ENCODE results near the gene PPARA.

Gene PPARA

GRCh38 chr22:46202897-46203600 is 52.7 kb downstream of the PPARA start:
- H3F3A ChIP-seq (ENCODE audit: insufficient read depth, low read length) = no peaks in the 10 kb centered on the region
- no peak overlapping the region for H2AFZ ChIP-seq (ENCODE audit: low read length)
- H3K36me3 ChIP-seq (ENCODE audit: insufficient read depth, low read length) = peaks cover 18% of the 10 kb centered on the region
- TF ChIP-seq CTCF (IDR thresholded peaks at IDR 0.05; ENCODE audit: low read length) (no peak), EZH2 (IDR thresholded peaks at IDR 0.05; ENCODE audit: borderline replicate concordance, low read length) (no peak)
- H3K4me1 ChIP-seq (ENCODE audit: insufficient read depth, low read length, severe bottlenecking) = no peaks in the 10 kb centered on the region
- no peak overlapping the region for H3K4me2 ChIP-seq (ENCODE audit: low read length)
- H3K4me3 ChIP-seq (ENCODE audit: low read depth, low read length, poor library complexity, severe bottlenecking) = no peak overlapping the region
- H3K27me3 ChIP-seq (ENCODE audit: insufficient read depth, low read length) = no peaks in the 10 kb centered on the region
- H3K27ac ChIP-seq (ENCODE audit: low read depth, low read length, poor library complexity, severe bottlenecking) = no peak overlapping the region
- no peaks in the 10 kb centered on the region for H3K9me2 ChIP-seq (ENCODE audit: low read depth, low read length)
- H4K20me1 ChIP-seq (ENCODE audit: insufficient read depth, low read length) = no peaks in the 10 kb centered on the region
- H3K79me2 ChIP-seq (ENCODE audit: insufficient read depth, low read length) = no peaks in the 10 kb centered on the region
- no peak overlapping the region for H3K9ac ChIP-seq (ENCODE audit: low read length)
- peaks cover 5% of the 10 kb centered on the region; the same call in 1 of the 2 replicates for H3K9me3 ChIP-seq (ENCODE audit: low read length)

DNA sequence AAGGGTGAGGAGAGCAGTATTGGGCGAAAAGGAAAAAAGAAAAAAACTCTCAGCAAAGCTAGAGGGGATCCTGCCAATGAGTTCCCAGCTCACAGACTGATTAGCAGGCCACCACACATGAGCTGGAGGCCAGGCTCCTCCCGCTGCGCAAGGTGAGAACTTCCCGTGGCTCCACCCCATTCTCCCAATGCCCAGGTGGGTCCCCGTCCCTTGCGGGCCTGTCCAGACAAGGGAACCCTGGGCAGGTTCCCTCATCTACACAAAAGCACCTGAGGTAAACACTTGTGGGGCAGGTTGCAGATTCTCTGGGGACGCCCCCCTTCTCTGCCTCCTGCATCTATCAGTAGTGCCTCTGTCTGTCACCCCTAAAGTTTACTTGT is 53.3 kb downstream of the PPARA start:
- no peak overlapping the region for H3K4me2 ChIP-seq (ENCODE audit: low read length)

GRCh38 chr22:46209262-46209661 is 58.9 kb downstream of the PPARA start:
- Histone ChIP-seq H2AFZ (ENCODE audit: low read length) (no peak overlapping the region), H3K27me3 (ENCODE audit: insufficient read depth, low read length) (no peaks in the 10 kb centered on the region), H3K27ac (ENCODE audit: low read depth, low read length, poor library complexity, severe bottlenecking) (no peak overlapping the region), H3F3A (ENCODE audit: insufficient read depth, low read length) (no peaks in the 10 kb centered on the region), H3K9me2 (ENCODE audit: low read depth, low read length) (no peaks in the 10 kb centered on the region), H3K9me3 (ENCODE audit: low read length) (peaks cover 6% of the 10 kb centered on the region), H4K20me1 (ENCODE audit: insufficient read depth, low read length) (no peaks in the 10 kb centered on the region), H3K9ac (ENCODE audit: low read length) (no peak overlapping the region), H3K4me2 (ENCODE audit: low read length) (no peak overlapping the region), H3K36me3 (ENCODE audit: insufficient read depth, low read length) (peaks cover 16% of the 10 kb centered on the region), H3K4me3 (ENCODE audit: low read depth, low read length, poor library complexity, severe bottlenecking) (no peak overlapping the region), H3K79me2 (ENCODE audit: insufficient read depth, low read length) (no peaks in the 10 kb centered on the region), H3K4me1 (ENCODE audit: insufficient read depth, low read length, severe bottlenecking) (no peaks in the 10 kb centered on the region)
- no peak for TF ChIP-seq EZH2 (IDR thresholded peaks at IDR 0.05; ENCODE audit: borderline replicate concordance, low read length)
- TF ChIP-seq CTCF (IDR thresholded peaks at IDR 0.05; ENCODE audit: low read length) = no peak

More for the DNA sequence above, 53.3 kb downstream of the PPARA start:
- Histone ChIP-seq H2AFZ (ENCODE audit: low read length) (no peak overlapping the region), H3K79me2 (ENCODE audit: insufficient read depth, low read length) (no peaks in the 10 kb centered on the region), H3K4me1 (ENCODE audit: insufficient read depth, low read length, severe bottlenecking) (no peaks in the 10 kb centered on the region), H3K27ac (ENCODE audit: low read depth, low read length, poor library complexity, severe bottlenecking) (no peak overlapping the region), H3K36me3 (ENCODE audit: insufficient read depth, low read length) (peaks cover 18% of the 10 kb centered on the region), H3K27me3 (ENCODE audit: insufficient read depth, low read length) (no peaks in the 10 kb centered on the region), H4K20me1 (ENCODE audit: insufficient read depth, low read length) (no peaks in the 10 kb centered on the region), H3K9me2 (ENCODE audit: low read depth, low read length) (no peaks in the 10 kb centered on the region), H3K9me3 (ENCODE audit: low read length) (peaks cover 5% of the 10 kb centered on the region; the same call in 1 of the 2 replicates), H3F3A (ENCODE audit: insufficient read depth, low read length) (no peaks in the 10 kb centered on the region), H3K4me3 (ENCODE audit: low read depth, low read length, poor library complexity, severe bottlenecking) (no peak overlapping the region), H3K9ac (ENCODE audit: low read length) (no peak overlapping the region)
- TF ChIP-seq EZH2 (IDR thresholded peaks at IDR 0.05; ENCODE audit: borderline replicate concordance, low read length) = no peak
- no peak for TF ChIP-seq CTCF (IDR thresholded peaks at IDR 0.05; ENCODE audit: low read length)

Data from OCI-LY1 (cell line).